Astrocyte (in vitro differentiated cells and primary cell): ENCODE measurements around the gene CARD19. TPM values are rescaled to one million over a fixed set of nuclear protein-coding genes. Genes with fewer than 3 reads are reported as not detected.

Source experiments
- DNase-seq: peaks from one replicate; pipeline ENCODE4 v3.0.0-alpha.2; 2010; ENCODE audit warnings: low read depth
- FAIRE-seq: peaks from 2 replicates; lab custom pipeline; 2011; peaks lifted over from hg19 to GRCh38; lab: Jason Lieb, UNC
- H2AFZ ChIP-seq: 2 replicates; pipeline ENCODE4 v1.6.0; 2012; ENCODE audit warnings: low read depth, low read length, inconsistent platforms
- H3K27ac ChIP-seq: 2 replicates; pipeline ENCODE4 v1.5.1; 2011; ENCODE audit warnings: low read depth, low read length, inconsistent platforms
- H3K27me3 ChIP-seq: 2 replicates; pipeline ENCODE4 v1.6.0; 2011; ENCODE audit warnings: low read length, inconsistent platforms; ENCODE audit not compliant: insufficient read depth
- H3K36me3 ChIP-seq: 2 replicates; pipeline ENCODE4 v1.5.1; 2011; ENCODE audit warnings: low read length, inconsistent platforms; ENCODE audit not compliant: insufficient read depth
- H3K4me1 ChIP-seq: 2 replicates; pipeline ENCODE4 v1.5.1; 2011; ENCODE audit warnings: low read length, inconsistent platforms; ENCODE audit not compliant: insufficient read depth
- H3K4me2 ChIP-seq: 2 replicates; pipeline ENCODE4 v1.6.0; 2012; ENCODE audit warnings: low read length, inconsistent platforms
- H3K4me3 ChIP-seq: 2 replicates; pipeline ENCODE4 v1.5.1; 2011; ENCODE audit warnings: low read depth, mild to moderate bottlenecking, low read length, inconsistent platforms; ENCODE audit not compliant: insufficient read depth
- H3K79me2 ChIP-seq: 2 replicates; pipeline ENCODE4 v1.6.0; 2012; ENCODE audit warnings: mild to moderate bottlenecking, low read length, inconsistent platforms; ENCODE audit not compliant: insufficient read depth
- H3K9ac ChIP-seq: 2 replicates; pipeline ENCODE4 v1.6.0; 2012; ENCODE audit warnings: mild to moderate bottlenecking, low read length, inconsistent platforms
- H3K9me3 ChIP-seq: 2 replicates; pipeline ENCODE4 v1.5.1; 2012; ENCODE audit warnings: low read depth, mild to moderate bottlenecking, low read length, inconsistent platforms; ENCODE audit not compliant: insufficient read depth
- H4K20me1 ChIP-seq: 2 replicates; pipeline ENCODE4 v1.6.0; 2012; ENCODE audit warnings: low read length, inconsistent platforms; ENCODE audit not compliant: insufficient read depth
- H3K27ac Mint-ChIP-seq: one replicate; pipeline ENCODE4 v1.8.0; 2021; ENCODE audit warnings: mild to moderate bottlenecking, mixed read lengths; ENCODE audit not compliant: unreplicated experiment
- H3K27me3 Mint-ChIP-seq: one replicate; pipeline ENCODE4 v1.8.0; 2021; ENCODE audit warnings: low read depth, mixed read lengths; ENCODE audit not compliant: unreplicated experiment
- H3K36me3 Mint-ChIP-seq: one replicate; pipeline ENCODE4 v1.8.0; 2021; ENCODE audit warnings: low read depth, mixed read lengths; ENCODE audit not compliant: unreplicated experiment
- H3K4me1 Mint-ChIP-seq: one replicate; pipeline ENCODE4 v1.8.0; 2021; ENCODE audit warnings: low read depth, mixed read lengths; ENCODE audit not compliant: unreplicated experiment
- H3K4me3 Mint-ChIP-seq: one replicate; pipeline ENCODE4 v1.8.0; 2021; ENCODE audit warnings: mild to moderate bottlenecking, moderate library complexity, mixed read lengths; ENCODE audit not compliant: unreplicated experiment
- H3K9me3 Mint-ChIP-seq: one replicate; pipeline ENCODE4 v1.8.0; 2021; ENCODE audit warnings: mild to moderate bottlenecking, mixed read lengths; ENCODE audit not compliant: unreplicated experiment
- EZH2 ChIP-seq: IDR thresholded peaks from 2 replicates; pipeline ENCODE4 v1.6.1; 2012; ENCODE audit warnings: mild to moderate bottlenecking, low read length, inconsistent platforms; ENCODE audit not compliant: insufficient read depth
- total RNA-seq: library from RNA; stranded (reverse); gene quantifications from 2 replicates; pipeline ENCODE4 v1.2.1, GENCODE V29; 2021
- TF ChIP-seq, protein P1 (sequence below): IDR thresholded peaks from 2 replicates; pipeline ENCODE4 v1.5.1; 2011; ENCODE audit warnings: low read depth, mild to moderate bottlenecking, inconsistent platforms, low read length, moderate library complexity; ENCODE audit not compliant: insufficient read depth

CARD19 gene
- total RNA-seq, 1 donor from 2014 or later: 36.3 TPM

DNA sequence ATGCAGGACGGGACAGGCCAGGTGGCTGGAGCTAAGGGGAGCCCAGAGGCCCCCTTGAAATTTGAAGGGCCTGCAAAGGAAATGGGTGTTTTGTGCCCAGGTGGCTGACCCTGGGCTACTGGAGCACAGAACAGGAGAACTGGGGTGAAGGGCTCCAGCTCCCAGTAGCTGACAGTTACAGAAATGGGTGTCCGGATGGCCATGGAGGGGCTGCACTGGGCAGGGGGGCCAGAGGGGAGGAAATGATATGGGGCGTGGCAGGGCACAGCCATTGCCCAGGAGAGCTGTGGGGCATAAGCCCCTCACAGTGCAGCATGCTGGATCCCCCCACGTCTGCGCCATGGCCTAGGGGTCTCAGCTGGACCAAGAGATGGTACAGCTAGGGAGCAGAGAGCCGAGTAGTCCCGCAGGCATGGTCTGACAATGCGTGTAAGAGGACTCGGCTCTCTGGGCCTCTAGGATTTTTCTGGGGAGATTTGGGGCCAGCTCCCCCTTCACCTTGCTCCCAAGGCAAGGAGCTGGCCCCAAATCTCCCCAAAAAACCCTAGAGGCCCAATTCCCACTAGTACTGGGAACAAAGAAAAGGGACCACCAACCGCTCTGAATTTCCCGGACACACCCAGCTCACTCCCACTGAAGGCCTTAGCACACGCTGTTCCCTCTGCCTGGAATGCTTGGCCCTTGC, 7.9 kb upstream of the CARD19 start:
- H3K4me1 ChIP-seq: peaks cover 6% of the 10 kb centered on the region
- H4K20me1 ChIP-seq: no peaks in the 10 kb centered on the region
- Mint-ChIP-seq H3K27ac (no peak overlapping the region), H3K36me3 (peaks cover 7% of the 10 kb centered on the region), H3K4me3 (no peak overlapping the region), H3K9me3 (peaks cover 29% of the 10 kb centered on the region), H3K4me1 (peaks cover 7% of the 10 kb centered on the region), H3K27me3 (peaks cover 4% of the 10 kb centered on the region)
- FAIRE-seq: no peak
- H3K4me2 ChIP-seq: no peak overlapping the region
- H3K27me3 ChIP-seq: no peaks in the 10 kb centered on the region
- no peak overlapping the region for H3K9ac ChIP-seq
- H3K79me2 ChIP-seq: no peaks in the 10 kb centered on the region
- H2AFZ ChIP-seq: no peak overlapping the region
- no peak overlapping the region for H3K4me3 ChIP-seq
- no peak for TF ChIP-seq EZH2
- TF ChIP-seq, protein P1, sequence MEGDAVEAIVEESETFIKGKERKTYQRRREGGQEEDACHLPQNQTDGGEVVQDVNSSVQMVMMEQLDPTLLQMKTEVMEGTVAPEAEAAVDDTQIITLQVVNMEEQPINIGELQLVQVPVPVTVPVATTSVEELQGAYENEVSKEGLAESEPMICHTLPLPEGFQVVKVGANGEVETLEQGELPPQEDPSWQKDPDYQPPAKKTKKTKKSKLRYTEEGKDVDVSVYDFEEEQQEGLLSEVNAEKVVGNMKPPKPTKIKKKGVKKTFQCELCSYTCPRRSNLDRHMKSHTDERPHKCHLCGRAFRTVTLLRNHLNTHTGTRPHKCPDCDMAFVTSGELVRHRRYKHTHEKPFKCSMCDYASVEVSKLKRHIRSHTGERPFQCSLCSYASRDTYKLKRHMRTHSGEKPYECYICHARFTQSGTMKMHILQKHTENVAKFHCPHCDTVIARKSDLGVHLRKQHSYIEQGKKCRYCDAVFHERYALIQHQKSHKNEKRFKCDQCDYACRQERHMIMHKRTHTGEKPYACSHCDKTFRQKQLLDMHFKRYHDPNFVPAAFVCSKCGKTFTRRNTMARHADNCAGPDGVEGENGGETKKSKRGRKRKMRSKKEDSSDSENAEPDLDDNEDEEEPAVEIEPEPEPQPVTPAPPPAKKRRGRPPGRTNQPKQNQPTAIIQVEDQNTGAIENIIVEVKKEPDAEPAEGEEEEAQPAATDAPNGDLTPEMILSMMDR: no peak
- no peak for DNase-seq
- no peaks in the 10 kb centered on the region for H3K36me3 ChIP-seq
- no peak overlapping the region for H3K27ac ChIP-seq
- H3K9me3 ChIP-seq: peaks cover 14% of the 10 kb centered on the region

DNA sequence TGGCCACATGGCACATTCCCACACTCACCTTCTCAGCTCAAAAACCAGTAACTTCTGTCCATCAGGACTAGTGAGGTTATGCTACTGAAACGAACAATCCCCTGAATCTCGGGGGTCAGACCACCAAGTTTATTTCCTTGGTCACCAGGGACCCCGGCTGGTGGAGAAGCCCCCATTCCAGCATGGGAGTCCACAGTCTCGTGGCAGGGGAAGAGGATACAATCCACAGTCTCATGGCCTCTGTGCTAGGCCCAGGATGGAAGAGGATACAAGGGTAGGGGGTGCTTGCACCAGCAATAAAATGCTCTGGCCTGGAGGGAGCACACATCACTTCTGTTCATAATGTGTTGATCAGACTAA, 7.4 kb upstream of the CARD19 start:
- Mint-ChIP-seq H3K9me3 (peaks cover 29% of the 10 kb centered on the region), H3K27me3 (peaks cover 1% of the 10 kb centered on the region), H3K4me1 (peaks cover 9% of the 10 kb centered on the region), H3K36me3 (peaks cover 7% of the 10 kb centered on the region), H3K27ac (no peak overlapping the region), H3K4me3 (no peak overlapping the region)
- DNase-seq (no peak), FAIRE-seq (no peak)
- no peaks in the 10 kb centered on the region for H3K27me3 ChIP-seq
- no peak overlapping the region for H3K4me2 ChIP-seq
- H4K20me1 ChIP-seq: no peaks in the 10 kb centered on the region
- H3K27ac ChIP-seq: no peak overlapping the region
- H3K36me3 ChIP-seq: no peaks in the 10 kb centered on the region
- no peaks in the 10 kb centered on the region for H3K79me2 ChIP-seq
- peaks cover 14% of the 10 kb centered on the region for H3K9me3 ChIP-seq
- no peak overlapping the region for H3K4me3 ChIP-seq
- H2AFZ ChIP-seq: no peak overlapping the region
- no peak overlapping the region for H3K9ac ChIP-seq
- peaks cover 6% of the 10 kb centered on the region for H3K4me1 ChIP-seq
- no peak for TF ChIP-seq EZH2
- TF ChIP-seq, protein P1: no peak

DNA sequence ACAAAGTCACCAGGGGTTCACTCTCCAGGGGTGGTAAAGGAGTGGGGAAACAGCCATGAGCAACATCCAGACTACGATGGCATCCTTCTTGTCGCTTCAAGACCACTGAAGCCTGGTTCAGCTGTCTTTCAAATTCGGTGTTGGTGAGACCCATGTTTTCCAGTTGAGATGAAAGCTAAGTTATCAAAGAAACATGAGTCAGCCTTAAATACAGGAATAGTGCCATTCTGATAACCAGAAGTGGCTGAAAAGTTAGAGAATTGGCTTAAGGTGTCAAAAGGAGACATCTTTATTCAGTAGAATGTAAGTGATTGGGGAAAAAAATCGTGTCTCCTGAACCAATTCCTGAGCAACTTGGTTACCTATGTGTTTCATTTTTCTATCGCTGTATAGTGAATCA, 7.0 kb upstream of the CARD19 start:
- FAIRE-seq: no peak
- Mint-ChIP-seq H3K27me3 (no peaks in the 10 kb centered on the region), H3K9me3 (peaks cover 29% of the 10 kb centered on the region)

More for the DNA sequence above, 7.0 kb upstream of the CARD19 start:
- Histone ChIP-seq H3K9ac (no peak overlapping the region), H3K36me3 (no peaks in the 10 kb centered on the region), H3K4me2 (no peak overlapping the region), H3K9me3 (peaks cover 14% of the 10 kb centered on the region), H3K4me1 (peaks cover 6% of the 10 kb centered on the region), H3K27me3 (no peaks in the 10 kb centered on the region), H3K27ac (no peak overlapping the region), H3K4me3 (no peak overlapping the region), H3K79me2 (no peaks in the 10 kb centered on the region), H2AFZ (no peak overlapping the region), H4K20me1 (no peaks in the 10 kb centered on the region)
- Mint-ChIP-seq H3K4me1 (peaks cover 9% of the 10 kb centered on the region), H3K4me3 (no peak overlapping the region), H3K27ac (no peak overlapping the region), H3K36me3 (peaks cover 7% of the 10 kb centered on the region)
- TF ChIP-seq, protein P1: no peak
- TF ChIP-seq EZH2: no peak
- DNase-seq: no peak
